ENCODE data around the gene BCL2.
A peak's percentile ranks its signal among the peaks of the same experiment; 100 is the strongest.

BCL2 gene

GRCh38 chr18:63161761-63162195, 157.8 kb downstream of the BCL2 start:
- Histone ChIP-seq H3K4me3 (ENCODE audit: low read depth, low read length) (no peak overlapping the region), H3K4me1 (peaks cover 14% of the 10 kb centered on the region)
- DNase-seq: peak; percentile 65

GRCh38 chr18:63161032-63161760, 158.4 kb downstream of the BCL2 start:
- Histone ChIP-seq H3K4me3 (ENCODE audit: low read depth, low read length) (no peak overlapping the region), H3K36me3 (no peaks in the 10 kb centered on the region), H3K9me3 (no peaks in the 10 kb centered on the region), H3K27me3 (no peaks in the 10 kb centered on the region), H3K4me1 (peaks cover 14% of the 10 kb centered on the region)
- TF ChIP-seq CTCF (IDR thresholded peaks at IDR 0.05; ENCODE audit: low read depth, low read length): no peak
- DNase-seq: no peak

More at GRCh38 chr18:63161761-63162195, 157.8 kb downstream of the BCL2 start:
- H3K9me3 ChIP-seq: no peaks in the 10 kb centered on the region
- TF ChIP-seq CTCF (IDR thresholded peaks at IDR 0.05; ENCODE audit: low read depth, low read length): no peak
- no peaks in the 10 kb centered on the region for H3K36me3 ChIP-seq
- H3K27me3 ChIP-seq: no peaks in the 10 kb centered on the region

GRCh38 chr18:63160172-63160995, 159.2 kb downstream of the BCL2 start:
- Histone ChIP-seq H3K4me1 (peaks cover 14% of the 10 kb centered on the region), H3K4me3 (ENCODE audit: low read depth, low read length) (no peak overlapping the region)

GRCh38 chr18:63159590-63159989, 160.0 kb downstream of the BCL2 start:
- H3K9me3 ChIP-seq: no peaks in the 10 kb centered on the region
- no peaks in the 10 kb centered on the region for H3K27me3 ChIP-seq
- TF ChIP-seq CTCF (IDR thresholded peaks at IDR 0.05; ENCODE audit: low read depth, low read length): no peak
- no peak for DNase-seq
- H3K4me1 ChIP-seq: peaks cover 14% of the 10 kb centered on the region
- H3K36me3 ChIP-seq: no peaks in the 10 kb centered on the region
- H3K4me3 ChIP-seq (ENCODE audit: low read depth, low read length): no peak overlapping the region

More at GRCh38 chr18:63160172-63160995, 159.2 kb downstream of the BCL2 start:
- no peaks in the 10 kb centered on the region for H3K36me3 ChIP-seq
- no peaks in the 10 kb centered on the region for H3K27me3 ChIP-seq
- H3K9me3 ChIP-seq: no peaks in the 10 kb centered on the region
- no peak for TF ChIP-seq CTCF (IDR thresholded peaks at IDR 0.05; ENCODE audit: low read depth, low read length)
- no peak for DNase-seq

- Histone ChIP-seq H3K36me3 (no peaks in the 10 kb centered on the region), H3K4me3 (ENCODE audit: low read depth, low read length) (no peak overlapping the region), H3K4me1 (peaks cover 14% of the 10 kb centered on the region), H3K9me3 (no peaks in the 10 kb centered on the region), H3K27me3 (no peaks in the 10 kb centered on the region)
- no peak for TF ChIP-seq CTCF (IDR thresholded peaks at IDR 0.05; ENCODE audit: low read depth, low read length)
- no peak for DNase-seq
Measured at GRCh38 chr18:63158676-63159291, 160.8 kb downstream of the BCL2 start.

All from BE2C (cell line).